ENCODE measurements around the gene ASB18. TPM values are rescaled to one million over a fixed set of nuclear protein-coding genes. Genes with fewer than 3 reads are reported as not detected.

The ASB18 gene
- total RNA-seq, 1 experiment from 2014 or later, result not detected

- POLR2A ChIA-PET, result no interaction called here
- DNase-seq (ENCODE audit: low read depth, low spot score), result no peak
- no peaks in the 10 kb centered on the region for H3K9me2 ChIP-seq (ENCODE audit: insufficient read depth)
These were observed 22.1 kb downstream of the ASB18 start for GRCh38 chr2:236242057-236242495.

GRCh38 chr2:236241181-236242056, 22.8 kb downstream of the ASB18 start:
- no TSS peak for BruUV-seq (replicated peaks)
- Histone ChIP-seq H3K27ac (ENCODE audit: low read depth, low read length) (no peak overlapping the region), H3K4me3 (replicated peaks in 1 of 2; ENCODE audit: low read depth in 1 of 2, low read length in 2 of 2) (no peak overlapping the region), H3K79me2 (ENCODE audit: insufficient read depth, low read length) (no peaks in the 10 kb centered on the region), H3K27me3 (ENCODE audit: insufficient read depth, low read length) (no peaks in the 10 kb centered on the region), H2AFZ (ENCODE audit: low read depth, low read length, poor library complexity, severe bottlenecking) (no peak overlapping the region), H3K4me1 (ENCODE audit: control insufficient read depth in 1 of 2, insufficient read depth in 2 of 2, low read length in 2 of 2) (no peaks in the 10 kb centered on the region), H3K9ac (ENCODE audit: low read length) (no peak overlapping the region), H4K20me1 (ENCODE audit: insufficient read depth) (no peaks in the 10 kb centered on the region), H3K9me2 (ENCODE audit: insufficient read depth) (no peaks in the 10 kb centered on the region), H3K4me2 (ENCODE audit: low read length) (no peak overlapping the region), H3K9me3 (ENCODE audit: control insufficient read depth in 1 of 2, insufficient read depth in 1 of 2, low read depth in 1 of 2, low read length in 2 of 2) (no peaks in the 10 kb centered on the region), H3K36me3 (ENCODE audit: control insufficient read depth in 1 of 2, insufficient read depth in 2 of 2, low read length in 2 of 2) (no peaks in the 10 kb centered on the region)
- intact Hi-C loops (cut with micrococcal nuclease), result no loop called here
- DNase-seq (ENCODE audit: low read depth, low spot score) (no peak), ATAC-seq (no peak)
- RAD21 ChIA-PET (ENCODE audit: low non-redundant PET in 1 of 2, low total read pairs in 2 of 2, uncharacterized antibody in 2 of 2, unreplicated experiment in 2 of 2), result no interaction called here
- POLR2A ChIA-PET, result no interaction called here
- CTCF ChIA-PET, result no interaction called here
- TF ChIP-seq MAX (IDR thresholded peaks at IDR 0.05) (no peak), EGR1 (IDR thresholded peaks at IDR 0.05; ENCODE audit: low read depth) (no peak), REST (IDR thresholded peaks at IDR 0.05; ENCODE audit: low read depth) (no peak), CEBPB (IDR thresholded peaks at IDR 0.05; ENCODE audit: low read depth) (no peak), SP1 (IDR thresholded peaks at IDR 0.05; ENCODE audit: low read depth) (no peak), ZFX (IDR thresholded peaks at IDR 0.05) (no peak), ZBTB33 (IDR thresholded peaks at IDR 0.05; ENCODE audit: extremely low read depth, insufficient replicate concordance, low read length) (no peak), CBX3 (IDR thresholded peaks at IDR 0.05; ENCODE audit: low read depth) (no peak), ELF1 (IDR thresholded peaks at IDR 0.05; ENCODE audit: borderline replicate concordance, low read depth) (no peak), EZH2 (IDR thresholded peaks at IDR 0.05) (no peak), ATF3 (IDR thresholded peaks at IDR 0.05) (no peak), POLR2AphosphoS5 (IDR thresholded peaks at IDR 0.05; ENCODE audit: low read depth, low read length) (no peak)

More at GRCh38 chr2:236242057-236242495, 22.1 kb downstream of the ASB18 start:
- CTCF ChIA-PET, result interaction anchor here (0.7 kb wide), 1 partner anchor 49 kb away, joined by 3 read pairs; no protein-coding TSS in a partner anchor
- H2AFZ ChIP-seq (ENCODE audit: low read depth, low read length, poor library complexity, severe bottlenecking), result no peak overlapping the region
- H3K4me1 ChIP-seq (ENCODE audit: control insufficient read depth in 1 of 2, insufficient read depth in 2 of 2, low read length in 2 of 2), result no peaks in the 10 kb centered on the region
- RAD21 ChIA-PET (ENCODE audit: low non-redundant PET in 1 of 2, low total read pairs in 2 of 2, uncharacterized antibody in 2 of 2, unreplicated experiment in 2 of 2), result no interaction called here
- no peaks in the 10 kb centered on the region for H4K20me1 ChIP-seq (ENCODE audit: insufficient read depth)
- H3K36me3 ChIP-seq (ENCODE audit: control insufficient read depth in 1 of 2, insufficient read depth in 2 of 2, low read length in 2 of 2), result no peaks in the 10 kb centered on the region
- H3K79me2 ChIP-seq (ENCODE audit: insufficient read depth, low read length), result no peaks in the 10 kb centered on the region
- BruUV-seq (replicated peaks), result no TSS peak
- intact Hi-C loops (cut with micrococcal nuclease), result no loop called here
- ATAC-seq, result no peak
- no peak overlapping the region for H3K27ac ChIP-seq (ENCODE audit: low read depth, low read length)
- TF ChIP-seq POLR2AphosphoS5 (IDR thresholded peaks at IDR 0.05; ENCODE audit: low read depth, low read length) (no peak), ZNF274 (IDR thresholded peaks at IDR 0.05; ENCODE audit: low read depth, low read length) (no peak), ZFX (IDR thresholded peaks at IDR 0.05) (no peak), EZH2phosphoT487 (IDR thresholded peaks at IDR 0.05; ENCODE audit: borderline replicate concordance) (no peak), YY1 (IDR thresholded peaks at IDR 0.05; ENCODE audit: extremely low read depth, insufficient replicate concordance, low read depth, low read length) (no peak)
- no peaks in the 10 kb centered on the region for H3K9me3 ChIP-seq (ENCODE audit: control insufficient read depth in 1 of 2, insufficient read depth in 1 of 2, low read depth in 1 of 2, low read length in 2 of 2)
- H3K4me2 ChIP-seq (ENCODE audit: low read length), result no peak overlapping the region
- no peaks in the 10 kb centered on the region for H3K27me3 ChIP-seq (ENCODE audit: insufficient read depth, low read length)
- H3K9ac ChIP-seq (ENCODE audit: low read length), result no peak overlapping the region
- no peak overlapping the region for H3K4me3 ChIP-seq (replicated peaks in 1 of 2; ENCODE audit: low read depth in 1 of 2, low read length in 2 of 2)
